OCI-LY7 (cell line): ENCODE measurements around the gene SCGB2B2. TPM values are rescaled to one million over a fixed set of nuclear protein-coding genes. Genes with fewer than 3 reads are reported as not detected.

Experiments used
- Bru-seq: library from RNA; stranded (reverse); fragments of 400-500 nt; gene quantifications from one replicate; lab custom pipeline; 2021; lab: Mats Ljungman, UMichigan
- BruChase-seq, 2 experiments: library from RNA; stranded (reverse); fragments of 400-500 nt; gene quantifications; one replicate each; lab custom pipeline; 2021; lab: Mats Ljungman, UMichigan
- BruUV-seq: library from RNA; stranded (reverse); fragments of 400-500 nt; replicated peaks from 2 replicates; lab custom pipeline; 2021; lab: Mats Ljungman, UMichigan
- CTCF ChIA-PET: fragments of 300-600 bp; sonication (Branson Sonifier 250); formaldehyde crosslinking; loops from one replicate; lab custom pipeline; 2022; ENCODE audit warnings: antibody characterized with exemption; ENCODE audit not compliant: unreplicated experiment; lab: Charles Lee
- POLR2A ChIA-PET: fragments of 300-600 bp; sonication (Branson Sonifier 250); formaldehyde crosslinking; loops from one replicate; lab custom pipeline; 2022; ENCODE audit warnings: antibody characterized with exemption; lab: Charles Lee
- DNase-seq: peaks from one replicate; pipeline ENCODE4 v3.0.0-alpha.2; 2015; ENCODE audit warnings: low spot score
- H2AFZ ChIP-seq: fragments of 200-600 bp; sonication (generic), shearing (Covaris generic); 2 replicates; pipeline ENCODE4 v1.6.1; 2014; ENCODE audit warnings: mild to moderate bottlenecking, antibody characterized with exemption, low read length, moderate library complexity
- H3K27ac ChIP-seq: fragments of 200-600 bp; sonication (generic); 2 replicates; pipeline ENCODE4 v1.5.1; 2014; ENCODE audit warnings: mixed run types, low read depth, mild to moderate bottlenecking, moderate library complexity, low read length, inconsistent platforms; ENCODE audit not compliant: poor library complexity, severe bottlenecking
- H3K36me3 ChIP-seq: fragments of 200-600 bp; sonication (generic); 2 replicates; pipeline ENCODE4 v1.6.1; 2014; ENCODE audit warnings: mild to moderate bottlenecking, antibody characterized with exemption, low read length, moderate library complexity, mixed read lengths; ENCODE audit not compliant: insufficient read depth
- H3K4me1 ChIP-seq: fragments of 200-600 bp; sonication (generic); 2 replicates; pipeline ENCODE4 v1.5.1; 2014; ENCODE audit warnings: mild to moderate bottlenecking, low read length; ENCODE audit not compliant: insufficient read depth, poor library complexity, severe bottlenecking
- H3K4me2 ChIP-seq: fragments of 200-600 bp; sonication (generic); 2 replicates; pipeline ENCODE4 v1.6.1; 2014; ENCODE audit warnings: mild to moderate bottlenecking, low read length
- H3K4me3 ChIP-seq: fragments of 200-600 bp; sonication (generic); 2 replicates; pipeline ENCODE4 v1.5.1; 2014; ENCODE audit warnings: mild to moderate bottlenecking, low read depth, low read length; ENCODE audit not compliant: poor library complexity, severe bottlenecking
- H3K79me2 ChIP-seq: fragments of 200-600 bp; sonication (generic); 2 replicates; pipeline ENCODE4 v1.6.1; 2016; ENCODE audit warnings: low read depth, mild to moderate bottlenecking, low read length, moderate library complexity, mixed read lengths; ENCODE audit not compliant: insufficient read depth
- H3K9me2 ChIP-seq: fragments of 200-600 bp; sonication (generic); 2 replicates; pipeline ENCODE4 v1.6.1; 2016; ENCODE audit warnings: mild to moderate bottlenecking, low read length, mixed read lengths; ENCODE audit not compliant: insufficient read depth
- H3K9me3 ChIP-seq: fragments of 200-600 bp; sonication (generic); 2 replicates; pipeline ENCODE4 v1.6.1; 2014; ENCODE audit warnings: mild to moderate bottlenecking, mixed run types, low read length, mixed read lengths
- H4K20me1 ChIP-seq: fragments of 200-600 bp; sonication (generic); 2 replicates; pipeline ENCODE4 v1.6.1; 2014; ENCODE audit warnings: mild to moderate bottlenecking, antibody characterized with exemption, low read length, moderate library complexity, mixed read lengths; ENCODE audit not compliant: insufficient read depth
- EZH2phosphoT487 ChIP-seq: fragments of 200-600 bp; sonication (generic); IDR thresholded peaks from 2 replicates; pipeline ENCODE4 v1.6.1; 2018; ENCODE audit warnings: low read depth, borderline replicate concordance, mild to moderate bottlenecking, mixed run types, antibody characterized with exemption, low read length, moderate library complexity, mixed read lengths
- intact Hi-C: fragments of 100-400 bp; cut with micrococcal nuclease; formaldehyde crosslinking; loops from one replicate; pipeline ENCODE4 v1.10.0; 2022; ENCODE audit not compliant: unreplicated experiment
- long read RNA-seq: library from polyadenylated mRNA; stranded (forward); transcript quantifications from one replicate; pipeline ENCODE4 v2.0.0, GENCODE V29; 2022
- total RNA-seq, 2 experiments: library from RNA; depleted of rRNA in 1 of 2; stranded (reverse); fragments of >200 nt in 1 of 2; shearing (Covaris generic) in 1 of 2; gene quantifications; 2 replicates each; pipeline ENCODE4 v1.2.3, GENCODE V29; 2014 to 2022
- TF ChIP-seq, protein P1 (sequence below): fragments of 200-600 bp; sonication (generic); conservative IDR thresholded peaks from 2 replicates; pipeline ENCODE4 v1.5.1; 2014; ENCODE audit warnings: mild to moderate bottlenecking, antibody characterized with exemption, low read length, moderate library complexity, mixed read lengths

SCGB2B2 gene, protein sequence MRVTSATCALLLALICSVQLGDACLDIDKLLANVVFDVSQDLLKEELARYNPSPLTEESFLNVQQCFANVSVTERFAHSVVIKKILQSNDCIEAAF
- 0.54 TPM in 1 of 2 replicates, not detected in the other for total RNA-seq (2014; rRNA removed; shearing (Covaris generic))
- total RNA-seq (2022): 1.7 and 2.2 TPM in 2 replicates
- Bru-seq, nascent RNA: percentile 55 among the genes with signal in this experiment
- BruChase-seq, experiment 1, labeled RNA remaining after a 6-hour chase: percentile 76 among the genes with signal in this experiment
- BruChase-seq, experiment 2, labeled RNA remaining after a 2-hour chase: percentile 67 among the genes with signal in this experiment
- long read RNA-seq: 0 reads

DNA sequence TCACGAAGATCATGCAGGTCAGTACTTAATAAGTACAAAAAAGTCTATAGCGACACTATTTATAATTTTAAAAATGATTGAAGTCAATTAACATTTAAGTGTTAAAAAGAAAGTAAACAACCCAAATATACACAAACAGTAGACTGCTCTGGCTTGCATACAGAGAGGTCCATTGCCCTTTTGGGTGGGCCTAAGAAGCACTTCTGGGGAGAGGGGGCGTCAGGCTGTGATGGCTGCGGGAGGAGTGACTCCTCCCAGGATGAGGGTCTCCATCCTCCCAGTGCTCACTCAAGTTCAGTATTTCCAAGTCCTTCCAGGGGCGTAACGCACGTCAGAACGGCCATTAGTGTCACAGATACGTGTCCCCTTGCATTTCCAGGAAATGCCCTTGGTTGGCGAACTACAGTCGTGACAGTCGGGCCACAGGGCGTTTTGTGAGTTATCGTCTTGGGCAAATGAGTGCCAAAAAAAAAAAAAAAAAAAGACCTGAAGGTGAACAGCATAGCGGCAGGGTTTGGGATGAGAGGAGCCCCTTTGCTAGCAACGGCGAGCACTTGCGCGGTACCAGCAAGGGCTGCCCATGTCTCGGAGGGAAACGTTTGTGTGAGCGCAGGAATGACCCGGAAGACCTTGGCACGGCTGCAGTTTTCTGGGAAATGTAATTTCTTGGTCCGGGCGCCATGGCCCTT lies at the start of gene SCGB2B2:
TSS of gene SCGB2B2 (minus strand) at position 463 of the 689 bp plus-strand sequence. CDS start 82,596 bp downstream, outside the sequence.
- H3K36me3 ChIP-seq: peaks cover 28% of the 10 kb centered on the region
- intact Hi-C loops: loop anchor here (1.0 kb wide), 1 partner anchor 56 kb away; no protein-coding TSS in a partner anchor
- POLR2A ChIA-PET: interaction anchor here (0.6 to 1.2 kb wide), 7 partner anchors 10 to 83 kb away, joined by 3 to 6 read pairs (median 4); partner anchors contain the start of gene ZNF181
- CTCF ChIA-PET: interaction anchor here (0.9 kb wide), 1 partner anchor 13 kb away, joined by 5 read pairs; no protein-coding TSS in a partner anchor
- TF ChIP-seq, protein P1, sequence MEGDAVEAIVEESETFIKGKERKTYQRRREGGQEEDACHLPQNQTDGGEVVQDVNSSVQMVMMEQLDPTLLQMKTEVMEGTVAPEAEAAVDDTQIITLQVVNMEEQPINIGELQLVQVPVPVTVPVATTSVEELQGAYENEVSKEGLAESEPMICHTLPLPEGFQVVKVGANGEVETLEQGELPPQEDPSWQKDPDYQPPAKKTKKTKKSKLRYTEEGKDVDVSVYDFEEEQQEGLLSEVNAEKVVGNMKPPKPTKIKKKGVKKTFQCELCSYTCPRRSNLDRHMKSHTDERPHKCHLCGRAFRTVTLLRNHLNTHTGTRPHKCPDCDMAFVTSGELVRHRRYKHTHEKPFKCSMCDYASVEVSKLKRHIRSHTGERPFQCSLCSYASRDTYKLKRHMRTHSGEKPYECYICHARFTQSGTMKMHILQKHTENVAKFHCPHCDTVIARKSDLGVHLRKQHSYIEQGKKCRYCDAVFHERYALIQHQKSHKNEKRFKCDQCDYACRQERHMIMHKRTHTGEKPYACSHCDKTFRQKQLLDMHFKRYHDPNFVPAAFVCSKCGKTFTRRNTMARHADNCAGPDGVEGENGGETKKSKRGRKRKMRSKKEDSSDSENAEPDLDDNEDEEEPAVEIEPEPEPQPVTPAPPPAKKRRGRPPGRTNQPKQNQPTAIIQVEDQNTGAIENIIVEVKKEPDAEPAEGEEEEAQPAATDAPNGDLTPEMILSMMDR: no peak
- TF ChIP-seq EZH2phosphoT487: no peak
- peak within 1 kb of the TSS; percentile 78 for H3K4me2 ChIP-seq
- H3K4me1 ChIP-seq: peaks cover 20% of the 10 kb centered on the region
- H3K27ac ChIP-seq: peak within 1 kb of the TSS; percentile 66
- no peaks in the 10 kb centered on the region for H3K9me2 ChIP-seq
- H2AFZ ChIP-seq: peak within 1 kb of the TSS; percentile 96
- H4K20me1 ChIP-seq: no peaks in the 10 kb centered on the region
- TSS peak; percentile 75 for BruUV-seq
- peaks cover 7% of the 10 kb centered on the region; the same call in 1 of the 2 replicates for H3K79me2 ChIP-seq
- peak; percentile 77 for DNase-seq
- H3K4me3 ChIP-seq: peak within 1 kb of the TSS; percentile 80
- H3K9me3 ChIP-seq: peaks cover 13% of the 10 kb centered on the region

DNA sequence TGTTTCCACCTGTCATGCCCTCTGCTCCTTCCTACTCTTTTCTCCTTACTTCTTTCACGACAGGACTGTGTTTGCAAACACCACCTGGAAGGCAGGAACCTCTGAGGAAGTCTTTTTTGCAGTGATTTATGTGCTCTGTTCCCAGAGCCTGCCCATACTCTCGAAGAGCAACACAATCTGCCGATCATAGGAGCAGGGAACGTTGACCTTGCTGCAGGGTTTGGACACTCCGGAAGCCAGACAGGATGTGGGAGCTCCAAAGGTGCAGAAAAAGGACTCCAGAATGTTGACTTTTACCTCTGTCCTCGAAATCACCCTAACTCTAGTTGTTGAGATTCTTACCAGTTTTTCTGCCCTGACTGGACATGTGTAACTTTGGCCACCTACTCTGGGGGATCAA lies 48.4 kb upstream of the SCGB2B2 start:
- Histone ChIP-seq H3K9me3 (no peaks in the 10 kb centered on the region), H3K4me2 (no peak overlapping the region), H3K36me3 (no peaks in the 10 kb centered on the region), H3K4me1 (no peaks in the 10 kb centered on the region), H3K27ac (no peak overlapping the region), H3K79me2 (no peaks in the 10 kb centered on the region), H4K20me1 (no peaks in the 10 kb centered on the region), H2AFZ (no peak overlapping the region), H3K9me2 (no peaks in the 10 kb centered on the region), H3K4me3 (no peak overlapping the region)
- intact Hi-C loops: no loop called here
- POLR2A ChIA-PET: no interaction called here
- TF ChIP-seq, protein P1: no peak
- TF ChIP-seq EZH2phosphoT487: no peak
- CTCF ChIA-PET: no interaction called here
- no peak for DNase-seq
- no TSS peak for BruUV-seq
